Type B pancreatic cell (in vitro differentiated cells): ENCODE results near the gene ZCWPW1. TPM values are rescaled to one million over a fixed set of nuclear protein-coding genes. Genes with fewer than 3 reads are reported as not detected.

ENCODE experiments used
- DNase-seq: peaks from one replicate; pipeline ENCODE4 v3.0.0; 2021; ENCODE audit warnings: mixed read lengths; ENCODE audit not compliant: unreplicated experiment; ENCODE audit errors: extremely low spot score
- H3K27ac Mint-ChIP-seq: 2 replicates; pipeline ENCODE4 v1.8.0; 2021; ENCODE audit warnings: mild to moderate bottlenecking, mixed read lengths
- H3K27me3 Mint-ChIP-seq: 2 replicates; pipeline ENCODE4 v1.8.0; 2021; ENCODE audit warnings: mixed read lengths
- H3K36me3 Mint-ChIP-seq: 2 replicates; pipeline ENCODE4 v1.8.0; 2021; ENCODE audit warnings: mixed read lengths
- H3K4me1 Mint-ChIP-seq: one replicate; pipeline ENCODE4 v1.8.0; 2021; ENCODE audit warnings: mixed read lengths; ENCODE audit not compliant: unreplicated experiment
- H3K4me3 Mint-ChIP-seq: 2 replicates; pipeline ENCODE4 v1.8.0; 2021; ENCODE audit warnings: mild to moderate bottlenecking, mixed read lengths
- H3K9me3 Mint-ChIP-seq: 2 replicates; pipeline ENCODE4 v1.8.0; 2021; ENCODE audit warnings: mixed read lengths
- total RNA-seq: library from RNA; stranded (reverse); gene quantifications from 2 replicates; pipeline ENCODE4 v1.2.1, GENCODE V29; 2021; ENCODE audit warnings: low replicate concordance
- TF ChIP-seq, protein P1 (sequence below): fragments of 200-600 bp; sonication (generic); conservative IDR thresholded peaks from 2 replicates; pipeline ENCODE4 v1.5.0; 2021; ENCODE audit warnings: antibody characterized with exemption, mild to moderate bottlenecking

Gene ZCWPW1
- total RNA-seq, 1 donor from 2014 or later, result 2.7 TPM

DNA sequence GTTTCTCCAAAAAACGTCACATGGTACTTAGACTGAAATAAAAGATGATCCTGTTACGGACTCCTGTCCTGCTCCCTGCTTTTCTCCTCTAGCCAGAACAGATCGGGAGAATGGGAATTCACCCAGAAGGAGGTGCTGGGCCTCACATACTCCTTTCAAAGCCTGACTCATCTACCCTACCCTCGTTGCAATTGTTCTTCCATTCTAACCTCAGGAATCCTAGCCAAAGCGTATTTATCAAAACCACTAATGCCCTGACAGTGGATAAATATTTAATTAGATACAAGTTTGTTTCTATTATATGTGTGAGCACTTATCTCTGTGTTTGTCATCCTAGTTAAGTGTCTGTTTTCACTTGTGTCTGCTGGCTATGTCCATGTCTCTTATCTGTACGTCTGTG is 21.7 kb downstream of the ZCWPW1 start:
- Mint-ChIP-seq H3K4me1 (no peaks in the 10 kb centered on the region), H3K36me3 (no peaks in the 10 kb centered on the region), H3K9me3 (no peaks in the 10 kb centered on the region), H3K27ac (no peak overlapping the region), H3K4me3 (no peak overlapping the region), H3K27me3 (peaks cover 11% of the 10 kb centered on the region)
- TF ChIP-seq, protein P1, sequence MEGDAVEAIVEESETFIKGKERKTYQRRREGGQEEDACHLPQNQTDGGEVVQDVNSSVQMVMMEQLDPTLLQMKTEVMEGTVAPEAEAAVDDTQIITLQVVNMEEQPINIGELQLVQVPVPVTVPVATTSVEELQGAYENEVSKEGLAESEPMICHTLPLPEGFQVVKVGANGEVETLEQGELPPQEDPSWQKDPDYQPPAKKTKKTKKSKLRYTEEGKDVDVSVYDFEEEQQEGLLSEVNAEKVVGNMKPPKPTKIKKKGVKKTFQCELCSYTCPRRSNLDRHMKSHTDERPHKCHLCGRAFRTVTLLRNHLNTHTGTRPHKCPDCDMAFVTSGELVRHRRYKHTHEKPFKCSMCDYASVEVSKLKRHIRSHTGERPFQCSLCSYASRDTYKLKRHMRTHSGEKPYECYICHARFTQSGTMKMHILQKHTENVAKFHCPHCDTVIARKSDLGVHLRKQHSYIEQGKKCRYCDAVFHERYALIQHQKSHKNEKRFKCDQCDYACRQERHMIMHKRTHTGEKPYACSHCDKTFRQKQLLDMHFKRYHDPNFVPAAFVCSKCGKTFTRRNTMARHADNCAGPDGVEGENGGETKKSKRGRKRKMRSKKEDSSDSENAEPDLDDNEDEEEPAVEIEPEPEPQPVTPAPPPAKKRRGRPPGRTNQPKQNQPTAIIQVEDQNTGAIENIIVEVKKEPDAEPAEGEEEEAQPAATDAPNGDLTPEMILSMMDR, result no peak
- DNase-seq, result no peak

DNA sequence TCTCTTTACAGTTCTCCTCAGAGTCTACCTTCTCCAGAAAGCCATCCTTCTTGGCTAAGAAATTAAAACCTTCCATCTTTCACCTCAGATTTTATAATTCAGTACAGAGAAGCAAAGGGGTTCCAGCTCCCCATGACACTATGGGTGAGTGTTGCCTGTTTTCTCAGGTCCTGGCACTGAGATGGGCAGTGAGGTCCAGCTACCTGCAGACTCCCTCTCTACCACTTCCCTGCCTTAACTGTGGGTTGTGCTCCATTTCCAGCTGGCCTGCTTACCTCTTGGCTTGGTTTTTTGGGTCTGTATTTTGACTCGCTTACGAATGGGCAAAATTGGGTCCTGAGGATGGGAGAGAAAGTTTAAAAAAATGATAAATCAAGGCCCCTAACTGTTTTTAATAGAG is 26.3 kb downstream of the ZCWPW1 start:
- TF ChIP-seq, protein P1, result no peak
- peaks cover 26% of the 10 kb centered on the region for H3K27me3 Mint-ChIP-seq
- H3K36me3 Mint-ChIP-seq, result no peaks in the 10 kb centered on the region
- H3K27ac Mint-ChIP-seq, result no peak overlapping the region
- no peak overlapping the region for H3K4me3 Mint-ChIP-seq
- H3K9me3 Mint-ChIP-seq, result no peaks in the 10 kb centered on the region
- peaks cover 7% of the 10 kb centered on the region for H3K4me1 Mint-ChIP-seq
- DNase-seq, result no peak

DNA sequence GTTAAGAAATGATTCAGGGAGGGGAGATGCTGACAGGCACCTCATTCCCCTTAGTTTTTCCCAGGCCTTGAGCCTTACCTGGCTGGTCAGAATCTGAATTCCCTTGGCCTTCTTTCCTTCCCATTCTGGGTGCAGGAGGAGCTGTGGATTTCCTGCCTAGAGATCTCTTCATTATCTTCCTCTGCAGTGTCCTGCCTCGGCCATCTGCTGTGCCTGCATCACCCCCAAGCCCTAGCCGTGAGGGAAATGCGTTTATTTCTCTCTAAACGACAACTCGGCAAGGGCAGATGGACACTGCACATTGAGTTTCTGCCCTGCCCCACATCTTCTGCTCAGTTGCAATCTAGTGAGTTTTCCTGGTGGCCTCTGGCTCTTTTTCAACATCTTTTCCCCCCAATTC is 26.7 kb downstream of the ZCWPW1 start:
- no peak for DNase-seq
- H3K36me3 Mint-ChIP-seq, result no peaks in the 10 kb centered on the region
- peaks cover 26% of the 10 kb centered on the region for H3K27me3 Mint-ChIP-seq
- TF ChIP-seq, protein P1, result no peak
- H3K27ac Mint-ChIP-seq, result no peak overlapping the region
- H3K9me3 Mint-ChIP-seq, result no peaks in the 10 kb centered on the region
- no peak overlapping the region for H3K4me3 Mint-ChIP-seq
- peaks cover 7% of the 10 kb centered on the region for H3K4me1 Mint-ChIP-seq

DNA sequence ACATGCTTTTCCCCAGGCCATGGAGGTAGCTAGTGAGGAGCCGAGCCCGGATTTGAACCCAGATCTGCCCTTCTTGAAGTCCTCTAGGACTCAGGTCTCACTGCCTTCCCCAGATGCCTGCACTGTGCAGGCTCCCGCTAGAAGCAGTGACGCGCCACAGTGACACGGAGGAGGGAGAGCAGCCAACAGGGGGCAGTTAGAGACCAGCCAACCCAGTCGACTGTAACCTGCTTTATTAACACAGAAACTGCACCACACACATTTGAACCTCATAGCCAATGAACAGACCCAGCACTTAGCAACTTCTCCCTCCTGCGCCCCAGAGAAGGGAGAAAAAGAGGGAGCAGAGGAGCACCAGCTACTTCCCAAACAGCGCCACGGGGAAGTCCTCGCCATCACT is 27.8 kb downstream of the ZCWPW1 start:
- Mint-ChIP-seq H3K4me1 (peaks cover 7% of the 10 kb centered on the region), H3K27ac (no peak overlapping the region), H3K4me3 (no peak overlapping the region), H3K27me3 (peaks cover 26% of the 10 kb centered on the region), H3K36me3 (no peaks in the 10 kb centered on the region), H3K9me3 (no peaks in the 10 kb centered on the region)
- TF ChIP-seq, protein P1, result peak; percentile 48
- no peak for DNase-seq

DNA sequence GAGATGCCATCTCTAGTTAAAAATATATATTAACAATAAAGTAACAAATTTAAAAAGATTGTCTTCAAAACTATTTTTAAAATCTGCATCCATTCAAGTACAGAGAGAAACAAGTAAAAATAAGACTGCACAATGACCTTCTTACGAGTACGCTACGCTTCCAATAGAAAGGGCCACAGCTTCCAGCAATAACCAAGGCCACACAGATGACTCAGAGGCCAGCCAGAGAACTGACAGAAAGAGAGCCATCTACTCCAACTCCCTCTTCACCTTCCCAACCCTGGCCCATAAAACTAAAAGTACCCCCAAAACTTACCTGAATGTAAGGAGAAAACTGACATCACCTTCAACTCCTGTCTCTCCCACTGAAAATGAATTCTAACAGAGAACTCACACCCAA is 28.5 kb downstream of the ZCWPW1 start:
- Mint-ChIP-seq H3K27ac (no peak overlapping the region), H3K4me3 (no peak overlapping the region), H3K36me3 (no peaks in the 10 kb centered on the region), H3K9me3 (no peaks in the 10 kb centered on the region), H3K27me3 (peaks cover 28% of the 10 kb centered on the region), H3K4me1 (peaks cover 7% of the 10 kb centered on the region)
- DNase-seq, result no peak
- TF ChIP-seq, protein P1, result no peak

DNA sequence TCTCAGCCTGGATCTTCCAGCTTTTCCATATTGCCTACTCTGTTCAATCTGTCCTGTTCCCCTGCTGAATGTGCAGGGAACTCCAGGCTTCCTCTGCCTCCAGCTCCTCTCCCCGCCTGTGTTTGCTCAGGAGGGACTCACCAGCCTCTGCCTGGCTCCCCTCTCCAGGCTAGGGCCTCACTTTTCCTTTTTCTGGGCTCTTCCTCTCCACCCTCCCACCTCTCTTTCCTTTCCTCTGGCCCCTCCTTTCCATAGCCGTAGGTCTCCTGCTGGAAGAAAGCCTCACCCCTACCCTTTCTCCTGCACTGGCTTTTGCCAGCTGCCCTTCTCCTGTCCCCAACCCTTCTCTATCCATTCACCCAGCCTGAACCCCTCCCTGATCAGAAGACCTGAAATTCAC is 30.3 kb downstream of the ZCWPW1 start:
- Mint-ChIP-seq H3K27me3 (peaks cover 29% of the 10 kb centered on the region), H3K4me1 (peaks cover 7% of the 10 kb centered on the region), H3K36me3 (no peaks in the 10 kb centered on the region), H3K4me3 (no peak overlapping the region), H3K27ac (peak overlapping the region; percentile 35), H3K9me3 (no peaks in the 10 kb centered on the region)
- TF ChIP-seq, protein P1, result no peak
- no peak for DNase-seq
